Choroid plexus epithelial cell (primary cell): ENCODE data around the gene FABP7.

Experiments
- DNase-seq: peaks from one replicate; pipeline ENCODE4 v3.0.0-alpha.2; 2010; ENCODE audit warnings: low read depth
- H3K4me3 ChIP-seq: 2 replicates; pipeline ENCODE4 v1.5.1; 2011; ENCODE audit warnings: low read depth, mild to moderate bottlenecking, control low read depth, low read length, moderate library complexity
- CTCF ChIP-seq: conservative IDR thresholded peaks from 2 replicates; pipeline ENCODE4 v1.5.1; 2011; ENCODE audit warnings: low read depth, mild to moderate bottlenecking, control low read depth, inconsistent platforms, low read length, moderate library complexity

Gene FABP7

GRCh38 chr6:122801397-122801796 is 21.9 kb downstream of the FABP7 start:
- TF ChIP-seq CTCF, result no peak
- no peak overlapping the region for H3K4me3 ChIP-seq
- DNase-seq, result no peak

- TF ChIP-seq CTCF, result no peak
- peak; percentile 85 for DNase-seq
- no peak overlapping the region for H3K4me3 ChIP-seq
Observed at GRCh38 chr6:122803171-122803661, 23.7 kb downstream of the FABP7 start.

- no peak for DNase-seq
- no peak for TF ChIP-seq CTCF
- H3K4me3 ChIP-seq, result no peak overlapping the region
Observed at GRCh38 chr6:122804962-122805485, 25.5 kb downstream of the FABP7 start.

GRCh38 chr6:122806291-122806690 is 26.8 kb downstream of the FABP7 start:
- no peak for TF ChIP-seq CTCF
- H3K4me3 ChIP-seq, result no peak overlapping the region
- DNase-seq, result peak; percentile 30

- TF ChIP-seq CTCF, result no peak
- H3K4me3 ChIP-seq, result no peak overlapping the region
- no peak for DNase-seq
Observed at GRCh38 chr6:122808121-122808885, 28.8 kb downstream of the FABP7 start.

GRCh38 chr6:122809001-122809400 is 29.5 kb downstream of the FABP7 start:
- no peak overlapping the region for H3K4me3 ChIP-seq
- no peak for TF ChIP-seq CTCF
- no peak for DNase-seq

GRCh38 chr6:122809691-122810090 is 30.2 kb downstream of the FABP7 start:
- TF ChIP-seq CTCF, result no peak
- H3K4me3 ChIP-seq, result no peak overlapping the region
- no peak for DNase-seq
